ENCODE measurements around the gene ZNF474.

The ZNF474 gene

GRCh38 chr5:122183098-122183787 lies 53.9 kb downstream of the ZNF474 start:
- no peak for DNase-seq

DNA sequence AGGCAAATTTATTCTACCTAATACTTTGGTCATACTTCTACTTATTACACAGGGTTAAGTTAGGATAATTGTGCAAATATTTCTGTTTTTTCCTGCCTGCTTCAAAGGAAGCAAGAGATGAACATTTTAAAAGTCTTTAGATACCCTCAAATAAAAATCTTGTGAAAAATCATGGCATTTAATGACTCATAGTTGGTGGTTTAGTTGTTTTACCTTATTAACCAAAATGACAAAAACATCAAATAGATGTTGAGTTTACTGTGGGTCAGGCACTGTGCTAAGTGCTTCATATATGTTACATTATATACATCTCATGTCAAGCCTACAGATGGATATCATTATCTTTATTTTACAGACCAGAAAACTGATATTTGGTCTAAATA lies 54.4 kb downstream of the ZNF474 start:
- DNase-seq = no peak

DNA sequence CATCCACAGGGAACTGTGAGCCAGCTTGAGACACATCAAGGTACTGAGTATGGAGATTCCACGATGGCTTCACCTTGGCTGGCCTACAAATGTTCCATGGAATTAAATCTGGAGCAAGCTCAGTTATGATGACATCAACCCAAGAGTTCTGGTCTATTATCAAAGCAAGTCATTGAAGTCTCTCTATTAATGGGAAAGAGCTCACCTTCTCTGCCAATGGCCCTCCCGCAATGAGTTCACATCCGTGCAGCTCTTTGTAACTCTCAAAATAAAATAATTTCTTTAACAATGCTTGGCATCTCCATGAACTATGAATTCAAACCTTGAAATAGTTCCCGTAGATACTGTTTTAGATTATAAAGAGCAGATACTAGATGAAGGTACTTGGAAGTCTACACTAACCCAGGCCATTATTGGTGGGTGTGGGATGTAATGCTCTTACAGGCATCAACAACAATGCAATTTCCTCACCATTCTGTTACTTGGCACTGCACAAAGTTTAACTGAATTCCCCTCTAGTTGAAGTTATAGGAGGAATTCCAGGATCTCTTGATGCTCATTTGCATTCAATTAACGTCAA lies 55.4 kb downstream of the ZNF474 start:
- no peak for DNase-seq

DNA sequence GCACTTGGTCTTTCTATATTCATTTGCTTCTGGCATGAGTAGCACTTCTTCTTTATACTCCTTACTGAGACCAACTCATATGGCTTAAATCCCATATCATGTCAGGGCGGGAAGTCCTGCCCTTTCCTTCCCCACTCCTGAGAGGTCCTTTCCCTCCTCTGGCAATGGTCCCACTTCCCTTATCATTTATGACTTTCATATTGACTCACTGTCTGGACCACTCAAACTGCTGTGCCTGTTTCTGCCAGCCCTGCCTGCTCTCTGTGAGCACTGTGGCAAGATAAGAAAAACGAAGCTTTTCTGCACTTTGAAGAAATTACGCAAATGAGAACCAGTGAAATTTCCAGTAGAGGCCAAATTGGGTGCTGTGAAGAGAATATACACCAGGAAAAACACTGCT lies 58.1 kb downstream of the ZNF474 start:
- no peak for DNase-seq

DNA sequence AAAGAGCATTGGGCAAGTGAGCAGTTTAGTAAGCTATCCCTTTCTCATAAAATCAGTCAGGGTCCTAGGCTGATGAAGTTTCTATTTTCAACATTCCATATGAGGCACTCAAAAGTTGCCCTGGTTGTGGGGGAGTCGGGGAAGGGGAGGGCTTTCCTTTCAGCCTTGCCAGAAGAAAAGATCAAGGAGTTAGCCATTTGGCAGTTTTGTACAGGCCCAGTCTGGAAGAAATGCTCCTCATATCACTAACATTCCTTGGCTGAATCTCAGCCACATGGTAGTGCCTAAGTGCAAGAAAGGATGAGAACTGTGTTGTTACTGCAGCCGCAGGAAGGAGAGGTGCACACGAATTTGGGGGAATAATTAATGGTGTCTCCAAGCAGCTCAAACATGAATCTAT lies 60.8 kb downstream of the ZNF474 start:
- DNase-seq = no peak

GRCh38 chr5:122192497-122193496 lies 63.5 kb downstream of the ZNF474 start:
- peak in 1 of 5 donors; percentile 8 for DNase-seq

DNA sequence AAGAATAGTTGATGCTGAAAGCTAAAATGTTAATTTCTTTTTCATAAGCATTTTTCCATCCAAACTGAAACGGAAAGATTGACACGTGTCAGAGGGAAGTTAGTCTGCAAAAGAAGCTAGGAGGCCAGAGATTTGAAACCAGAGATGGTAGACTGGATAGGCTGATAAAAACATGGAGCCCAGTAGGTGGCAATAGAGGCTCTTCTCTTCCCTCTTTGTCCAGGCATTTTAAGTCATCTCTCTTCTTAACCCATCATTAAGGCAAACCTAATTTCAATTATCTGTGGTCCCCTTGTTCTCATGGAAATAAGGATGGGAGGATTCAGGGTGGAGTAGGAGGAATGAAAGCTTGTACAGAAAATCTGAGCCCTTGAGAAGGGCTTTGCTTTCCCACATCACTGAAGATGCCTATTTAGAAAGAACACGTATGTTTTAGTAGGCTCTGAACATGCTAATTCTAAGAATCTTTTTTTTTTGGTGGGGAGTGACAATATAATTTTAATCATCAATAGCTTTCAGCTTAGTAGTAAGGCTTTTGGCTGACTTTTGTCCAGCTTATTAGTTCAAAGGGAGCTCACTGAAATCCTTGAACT lies 66.6 kb downstream of the ZNF474 start:
- DNase-seq = no peak

- DNase-seq = no peak
Measured at GRCh38 chr5:122199146-122199545, 69.8 kb downstream of the ZNF474 start.

DNA sequence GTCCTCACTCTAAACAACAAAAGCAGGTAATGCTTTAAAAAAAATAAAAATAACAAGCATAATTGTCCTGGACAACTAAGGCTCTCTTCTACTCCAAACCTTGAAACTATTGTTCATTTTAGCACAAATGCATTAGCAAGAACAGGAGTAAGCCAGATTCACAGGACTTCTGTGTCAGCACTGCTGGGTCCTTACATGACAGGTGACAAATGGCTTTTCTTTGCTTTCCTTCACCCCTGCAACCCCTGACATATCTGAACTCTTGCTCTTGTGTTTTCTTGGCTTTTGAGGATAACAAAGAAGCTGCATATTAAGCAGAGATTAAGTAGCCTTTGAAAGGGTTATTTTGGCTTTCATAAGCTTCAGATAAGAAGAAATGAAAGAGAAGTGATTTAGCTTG lies 71.1 kb downstream of the ZNF474 start:
- no peak for DNase-seq

DNA sequence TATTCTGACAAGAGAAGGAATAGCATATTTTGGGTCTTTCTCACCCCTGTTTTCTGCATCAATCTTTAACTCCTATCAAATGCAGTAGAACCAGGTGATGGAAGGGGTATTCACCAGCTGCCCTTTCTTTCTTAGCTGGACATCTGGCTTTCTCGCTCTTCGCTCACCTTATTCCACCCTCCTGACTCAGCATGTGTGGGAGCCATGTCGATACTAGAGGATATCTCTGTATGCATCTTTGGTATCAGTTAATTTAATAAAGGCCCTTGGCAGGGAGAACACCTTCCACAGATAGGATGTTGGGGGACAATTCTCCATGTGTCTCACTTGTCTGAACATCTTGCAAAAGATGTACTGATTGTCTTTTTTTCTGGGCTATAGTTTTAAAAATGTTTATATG lies 71.5 kb downstream of the ZNF474 start:
- no peak for DNase-seq

DNA sequence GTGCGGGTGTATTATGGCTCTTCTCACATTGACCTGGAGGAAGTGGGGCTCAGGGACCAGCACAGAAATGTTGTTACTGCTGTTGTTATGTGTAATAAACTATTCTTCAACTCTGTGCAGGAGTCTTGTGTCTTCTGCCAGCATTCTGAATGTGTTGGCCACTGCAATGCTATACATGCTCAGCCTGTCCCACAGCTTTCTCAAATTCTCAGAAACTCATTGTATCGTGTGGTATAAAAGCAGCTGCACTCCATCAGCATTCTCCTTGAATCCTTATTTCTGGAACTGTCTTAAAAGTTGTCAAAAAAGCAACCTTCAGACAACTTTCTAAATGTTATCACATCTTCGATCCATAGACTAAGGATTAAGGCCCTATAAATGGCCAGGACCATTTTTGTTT lies 72.0 kb downstream of the ZNF474 start:
- no peak for DNase-seq

DNA sequence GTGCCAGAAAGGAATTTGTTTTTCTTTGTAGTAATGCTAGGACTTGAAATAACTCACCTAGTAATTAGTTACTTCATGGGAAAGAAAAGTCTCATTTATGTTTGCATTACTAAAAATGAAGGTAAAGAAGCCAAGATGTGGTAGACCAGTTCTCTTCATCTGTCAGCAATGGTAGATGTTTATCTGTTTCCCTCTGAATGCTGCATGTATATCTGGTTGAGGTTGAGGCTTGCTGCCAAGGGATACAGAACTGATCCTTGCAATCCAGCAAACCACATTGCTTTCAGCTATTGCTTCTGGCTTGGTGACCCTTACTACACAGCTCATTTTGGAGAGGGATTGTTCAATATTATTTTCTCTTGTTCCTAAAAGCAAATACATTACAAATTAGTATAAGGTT lies 73.6 kb downstream of the ZNF474 start:
- DNase-seq = no peak
